ENCODE measurements around the gene ITGB1.
"Not testable (repeated sequence)": the region's sequence is repeated elsewhere in the genome, so short reads cannot be mapped to it uniquely, and the experiment has no call there.

ITGB1 gene

GRCh38 chr10:32931593-32931992 is 26.4 kb downstream of the ITGB1 start:
- DNase-seq: no peak

GRCh38 chr10:32930036-32930435 is 28.0 kb downstream of the ITGB1 start:
- no peak for DNase-seq

GRCh38 chr10:32929634-32930033 is 28.4 kb downstream of the ITGB1 start:
- no peak for DNase-seq

GRCh38 chr10:32927750-32928149 is 30.3 kb downstream of the ITGB1 start:
- no peak for DNase-seq

- no peak for DNase-seq
Measured at GRCh38 chr10:32923849-32924248, 34.2 kb downstream of the ITGB1 start.

- no peak for DNase-seq
Measured at GRCh38 chr10:32923134-32923533, 34.9 kb downstream of the ITGB1 start.

- no peak for DNase-seq
Measured at GRCh38 chr10:32922170-32922569, 35.9 kb downstream of the ITGB1 start.

- not testable (repeated sequence) for DNase-seq
Measured at GRCh38 chr10:32917817-32918216, 40.2 kb downstream of the ITGB1 start.

GRCh38 chr10:32911285-32912016 is 46.6 kb downstream of the ITGB1 start:
- no peak for DNase-seq

GRCh38 chr10:32909970-32910369 is 48.1 kb downstream of the ITGB1 start:
- DNase-seq: not testable (repeated sequence)

GRCh38 chr10:32909456-32909855 is 48.6 kb downstream of the ITGB1 start:
- DNase-seq: peak; percentile 46

- no peak for DNase-seq
Measured at GRCh38 chr10:32906595-32906994, 51.4 kb downstream of the ITGB1 start.

GRCh38 chr10:32905466-32905865 is 52.6 kb downstream of the ITGB1 start:
- no peak for DNase-seq

- no peak for DNase-seq
Measured at GRCh38 chr10:32901815-32902214, 56.2 kb downstream of the ITGB1 start.

- peak; percentile 22 for DNase-seq
Measured at GRCh38 chr10:32895200-32895968, 62.6 kb downstream of the ITGB1 start.

GRCh38 chr10:32893916-32894664 is 63.9 kb downstream of the ITGB1 start:
- no peak for DNase-seq

GRCh38 chr10:32893434-32893833 is 64.6 kb downstream of the ITGB1 start:
- no peak for DNase-seq

- no peak for DNase-seq
Measured at GRCh38 chr10:32891261-32891660, 66.8 kb downstream of the ITGB1 start.

- DNase-seq: no peak
Measured at GRCh38 chr10:32890444-32890843, 67.6 kb downstream of the ITGB1 start.

- DNase-seq: no peak
Measured at GRCh38 chr10:32889631-32890212, 68.3 kb downstream of the ITGB1 start.

GRCh38 chr10:32888161-32888927 is 69.7 kb downstream of the ITGB1 start:
- no peak for DNase-seq

GRCh38 chr10:32887481-32887880 is 70.5 kb downstream of the ITGB1 start:
- DNase-seq: no peak
